Esophagus squamous epithelium (tissue), 4 donors: ENCODE data around the gene LONP2.

Source experiments
- CTCF ChIP-seq, 6 experiments: fragments of 450-650 bp in 4 of 6; fragments of 200-600 bp in 2 of 6; sonication (generic) in 2 of 6; IDR thresholded peaks; one replicate each; pipeline ENCODE4 v1.5.1; 2016 to 2019; ENCODE audit warnings: antibody characterized with exemption in 6 of 6, mild to moderate bottlenecking in 4 of 6, moderate library complexity in 4 of 6
- POLR2A ChIP-seq, 4 donors: fragments of 450-650 bp; IDR thresholded peaks; one replicate each; pipeline ENCODE4 v1.6.1; 2017; ENCODE audit warnings: antibody characterized with exemption in 4 of 4, mild to moderate bottlenecking in 4 of 4, moderate library complexity in 3 of 4

- no peak for TF ChIP-seq CTCF (IDR thresholded peaks at IDR 0.05)
- no peak for TF ChIP-seq POLR2A (IDR thresholded peaks at IDR 0.05)
Observed at GRCh38 chr16:48295488-48296281, 51.6 kb downstream of the LONP2 start.
